Esophagus mucosa (tissue), 1 donor: ENCODE results near the gene ARHGEF17. TPM values are rescaled to one million over a fixed set of nuclear protein-coding genes. Genes with fewer than 3 reads are reported as not detected.
"Not testable (repeated sequence)": the region's sequence is repeated elsewhere in the genome, so short reads cannot be mapped to it uniquely, and the experiment has no call there.

Experiments used
- ATAC-seq: fragments of 200-7000 bp; cut with Tn5 transposase; one replicate; pipeline ENCODE4 v1.9.1; 2020
- total RNA-seq: library from RNA; stranded (reverse); gene quantifications from one replicate; pipeline ENCODE4 v1.2.4, GENCODE V29; 2023
- donor health status: DM: yes; HTN: yes; CAD: no.

The ARHGEF17 gene
- total RNA-seq, 1 donor from 2014 or later = 5.4 TPM

GRCh38 chr11:73273222-73273895 lies 34.7 kb upstream of the ARHGEF17 start:
- ATAC-seq = no peak

DNA sequence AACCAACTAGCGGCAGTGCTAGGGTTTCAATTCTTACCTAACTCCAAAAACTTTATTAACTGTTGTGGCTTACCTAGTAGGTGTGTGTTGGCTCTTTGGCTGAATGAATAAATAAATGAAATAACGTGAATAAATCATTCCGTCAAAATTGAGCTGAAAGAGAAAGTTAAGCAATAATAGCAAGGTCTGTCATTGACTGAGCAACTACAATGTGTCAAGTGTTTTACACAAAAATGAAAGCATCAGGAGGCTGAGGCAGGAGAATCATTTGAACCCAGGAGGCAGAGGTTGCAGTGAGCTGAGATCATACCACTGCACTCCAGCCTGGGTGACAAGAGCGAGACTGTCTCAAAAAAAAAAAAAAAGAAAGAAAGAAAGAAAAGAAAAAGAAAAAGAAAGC lies 33.9 kb upstream of the ARHGEF17 start:
- ATAC-seq = not testable (repeated sequence)

- no peak for ATAC-seq
Measured at GRCh38 chr11:73274722-73275380, 33.2 kb upstream of the ARHGEF17 start.

DNA sequence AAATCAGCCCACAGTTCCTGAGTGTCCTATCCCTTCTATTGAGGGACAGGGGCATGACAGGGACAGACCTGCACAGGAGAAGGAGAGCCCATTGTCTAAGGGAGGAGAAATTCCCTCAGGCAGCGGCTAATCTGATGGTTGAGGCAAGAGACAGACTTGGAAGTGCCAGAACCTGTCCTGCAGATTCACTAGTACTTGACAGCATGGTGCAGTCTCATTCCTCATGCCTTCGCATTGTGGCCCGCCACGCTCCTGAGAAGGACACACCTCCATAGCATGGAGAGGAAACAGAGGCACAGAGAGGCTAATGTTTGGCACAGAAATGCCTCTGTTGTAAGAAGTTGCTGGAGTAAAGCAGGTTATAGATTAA lies 32.7 kb upstream of the ARHGEF17 start:
- ATAC-seq = peak; percentile 90

DNA sequence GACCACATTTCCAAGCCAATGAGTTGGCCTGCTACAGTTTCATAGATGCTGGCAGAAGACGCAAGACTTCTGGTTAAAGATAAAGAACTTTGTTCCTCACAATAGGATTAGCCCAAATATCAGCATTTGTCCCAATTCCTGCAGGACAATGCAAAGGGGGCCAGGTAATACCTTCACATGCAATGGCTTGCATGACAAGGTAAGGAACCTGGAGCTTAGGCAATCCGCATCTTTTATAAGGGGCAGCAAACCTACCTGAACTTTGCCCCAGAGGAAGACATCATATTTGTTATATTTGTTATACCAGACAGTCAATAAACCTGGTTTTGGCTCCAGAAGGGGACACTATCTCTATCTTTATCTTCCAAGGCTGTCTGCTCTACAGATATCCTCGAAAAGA lies 30.6 kb upstream of the ARHGEF17 start:
- ATAC-seq = no peak

- ATAC-seq = no peak
Measured at GRCh38 chr11:73280626-73281025, 27.4 kb upstream of the ARHGEF17 start.

DNA sequence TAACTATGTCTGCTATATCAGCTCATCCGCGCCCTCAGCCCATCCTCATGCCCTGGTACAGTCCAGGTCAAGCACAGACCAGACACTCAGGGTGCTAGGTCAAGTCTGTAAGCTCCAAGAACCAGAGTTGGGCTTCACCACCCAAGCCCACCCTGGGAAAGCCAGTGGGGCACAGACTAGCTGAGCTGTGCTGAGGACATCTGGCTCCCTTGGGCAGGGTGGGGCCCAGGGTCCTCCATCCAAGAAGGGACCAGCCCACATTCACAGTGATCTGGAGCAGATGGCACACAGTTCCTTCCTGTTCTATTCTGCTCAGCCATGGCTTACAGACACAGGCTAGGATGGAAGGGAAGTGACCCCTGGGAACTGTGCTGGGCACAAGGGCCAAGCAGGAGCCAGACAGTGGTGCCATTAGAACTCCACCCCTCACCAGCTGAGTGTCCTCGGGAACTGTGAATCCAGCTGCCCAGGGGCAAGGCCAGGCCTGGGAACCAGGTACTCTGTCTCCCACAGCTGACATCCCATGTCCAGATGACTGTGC lies 26.8 kb upstream of the ARHGEF17 start:
- no peak for ATAC-seq

DNA sequence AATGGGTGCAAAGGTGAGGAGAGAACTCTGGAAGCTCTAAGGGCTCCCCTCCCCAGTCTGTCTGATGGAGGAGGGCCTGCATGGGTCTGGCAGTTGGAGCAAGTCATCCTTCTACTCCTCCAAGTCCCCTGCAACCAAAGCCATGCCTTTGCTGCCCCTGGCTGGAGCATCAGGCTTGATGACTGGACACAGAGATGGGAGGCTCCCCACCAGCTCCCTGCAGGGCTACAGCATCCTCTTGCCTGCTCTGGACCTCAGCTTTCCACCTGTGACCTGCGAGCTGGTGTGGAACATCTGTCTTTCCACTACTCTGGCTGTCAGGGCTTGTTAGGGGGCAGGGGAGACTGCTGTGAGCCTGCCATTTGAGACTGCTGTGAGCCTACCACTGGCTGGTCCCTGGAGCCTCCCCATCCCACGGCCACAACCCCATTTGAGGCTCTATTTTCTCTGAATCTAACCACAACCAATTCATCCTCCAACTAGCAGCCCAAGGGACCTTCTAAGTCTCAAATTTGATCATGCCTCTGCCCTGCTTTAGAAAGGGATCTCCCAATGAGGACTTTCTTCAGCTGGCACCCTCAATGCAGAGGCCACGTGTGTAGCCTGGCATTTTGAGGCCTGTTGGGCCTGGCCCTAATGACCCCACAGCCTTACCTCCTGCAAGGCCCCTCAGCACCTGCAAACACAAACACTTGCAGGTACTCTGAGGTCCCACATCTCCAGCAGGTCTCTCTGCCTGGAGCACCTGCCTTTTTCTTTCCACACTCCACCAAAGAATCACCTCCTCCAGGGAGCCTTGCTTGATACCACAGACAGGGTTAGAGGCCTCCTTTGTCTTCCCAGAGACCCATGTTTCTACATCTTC lies 26.0 kb upstream of the ARHGEF17 start:
- no peak for ATAC-seq

GRCh38 chr11:73283276-73284000 lies 24.6 kb upstream of the ARHGEF17 start:
- peak; percentile 51 for ATAC-seq

DNA sequence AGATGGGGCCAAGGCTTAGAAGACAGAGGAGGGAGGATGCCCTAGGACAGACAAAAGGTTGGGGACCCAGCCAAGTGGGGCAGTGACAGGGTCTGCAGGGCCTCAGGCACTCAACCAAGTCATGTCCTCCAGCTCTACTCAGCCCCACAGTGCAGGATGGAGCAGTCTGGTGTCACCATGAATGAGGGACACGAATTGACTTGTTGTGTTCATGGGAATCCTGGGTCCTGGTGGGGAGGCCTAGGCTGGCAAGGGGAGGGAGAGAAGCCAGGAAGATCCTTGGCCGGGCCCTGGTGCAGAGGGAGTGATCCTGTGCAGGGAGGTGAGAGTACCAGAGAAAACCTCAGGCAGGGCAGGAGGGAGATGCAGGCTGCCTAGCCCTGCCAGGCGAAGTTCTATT lies 24.0 kb upstream of the ARHGEF17 start:
- no peak for ATAC-seq

DNA sequence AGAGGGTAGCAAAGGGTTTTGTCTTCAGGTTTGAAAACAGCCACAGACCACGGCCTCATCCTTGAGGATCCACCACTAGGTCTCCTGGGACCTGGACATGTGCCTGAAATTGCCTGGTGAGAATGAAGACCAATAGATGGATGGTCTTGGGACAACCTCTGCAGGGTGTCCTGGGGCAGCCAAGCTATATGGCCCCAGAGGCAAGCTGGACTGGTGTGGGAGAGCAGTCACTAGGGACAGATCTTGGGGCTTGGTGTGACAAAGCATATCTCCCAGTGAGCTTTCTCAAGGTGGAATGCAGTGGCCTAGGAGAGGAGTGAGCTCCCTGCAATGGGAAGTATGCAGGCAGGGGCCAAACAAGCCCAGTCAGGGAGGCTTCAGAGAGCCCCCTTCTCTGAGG lies 22.4 kb upstream of the ARHGEF17 start:
- ATAC-seq = no peak

GRCh38 chr11:73286240-73286810 lies 21.8 kb upstream of the ARHGEF17 start:
- no peak for ATAC-seq

DNA sequence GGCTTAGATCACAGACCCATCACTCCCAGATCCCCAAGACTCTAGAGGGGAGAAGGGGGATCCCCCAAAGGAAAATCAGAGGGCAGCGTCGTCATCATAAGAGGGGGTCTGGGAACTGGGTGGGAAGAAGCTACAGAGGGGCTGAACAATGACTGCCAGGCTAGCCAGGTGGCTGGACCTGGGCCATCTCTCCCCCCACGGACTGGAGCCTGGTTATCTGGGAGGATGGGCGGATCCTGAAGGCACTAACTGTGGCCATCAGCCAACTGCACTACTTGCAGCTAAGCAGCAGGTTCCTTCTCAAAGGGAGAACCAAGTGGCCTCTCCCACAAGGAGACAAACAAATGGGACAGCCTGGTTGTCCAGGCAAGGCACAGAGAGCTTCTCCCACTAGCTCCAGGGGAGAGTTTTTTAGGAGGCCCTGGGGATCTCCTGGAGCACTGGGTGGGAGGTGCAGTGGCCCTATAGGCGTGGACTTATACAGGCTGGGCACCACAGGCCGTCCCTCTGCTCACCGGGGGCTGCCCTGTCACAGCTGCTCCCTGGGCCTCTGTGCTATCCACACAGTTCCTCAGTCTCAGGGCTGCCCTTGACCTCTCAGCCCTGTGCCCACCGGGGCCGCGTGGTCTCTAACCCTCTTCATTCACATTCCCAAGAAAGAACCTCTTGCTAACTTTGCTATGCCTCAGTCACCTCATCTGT lies 20.5 kb upstream of the ARHGEF17 start:
- no peak for ATAC-seq

- ATAC-seq = no peak
Measured at GRCh38 chr11:73288192-73288872, 19.7 kb upstream of the ARHGEF17 start.

GRCh38 chr11:73288873-73289707 lies 19.0 kb upstream of the ARHGEF17 start:
- peak; percentile 81 for ATAC-seq

DNA sequence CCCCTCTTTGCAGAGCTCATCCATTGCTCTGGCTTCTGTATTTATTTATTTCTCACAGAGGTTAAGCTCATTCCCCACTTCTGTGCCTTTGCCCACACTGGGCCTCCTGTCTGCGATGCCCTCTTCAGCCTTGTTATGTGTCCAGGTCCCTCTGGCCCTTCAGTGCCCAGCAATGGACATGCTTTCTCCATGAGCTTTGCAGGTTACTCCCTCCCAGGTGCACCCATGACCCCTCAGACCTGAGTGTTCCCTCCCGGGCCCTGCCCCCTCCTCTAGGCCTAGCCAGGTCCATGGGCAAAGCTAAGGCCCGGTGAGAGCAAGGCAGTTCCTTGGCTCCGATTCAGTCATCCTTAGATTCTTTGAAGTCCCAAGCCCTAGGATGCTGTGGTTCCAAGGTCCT lies 17.5 kb upstream of the ARHGEF17 start:
- no peak for ATAC-seq

- no peak for ATAC-seq
Measured at GRCh38 chr11:73291196-73291595, 16.9 kb upstream of the ARHGEF17 start.

DNA sequence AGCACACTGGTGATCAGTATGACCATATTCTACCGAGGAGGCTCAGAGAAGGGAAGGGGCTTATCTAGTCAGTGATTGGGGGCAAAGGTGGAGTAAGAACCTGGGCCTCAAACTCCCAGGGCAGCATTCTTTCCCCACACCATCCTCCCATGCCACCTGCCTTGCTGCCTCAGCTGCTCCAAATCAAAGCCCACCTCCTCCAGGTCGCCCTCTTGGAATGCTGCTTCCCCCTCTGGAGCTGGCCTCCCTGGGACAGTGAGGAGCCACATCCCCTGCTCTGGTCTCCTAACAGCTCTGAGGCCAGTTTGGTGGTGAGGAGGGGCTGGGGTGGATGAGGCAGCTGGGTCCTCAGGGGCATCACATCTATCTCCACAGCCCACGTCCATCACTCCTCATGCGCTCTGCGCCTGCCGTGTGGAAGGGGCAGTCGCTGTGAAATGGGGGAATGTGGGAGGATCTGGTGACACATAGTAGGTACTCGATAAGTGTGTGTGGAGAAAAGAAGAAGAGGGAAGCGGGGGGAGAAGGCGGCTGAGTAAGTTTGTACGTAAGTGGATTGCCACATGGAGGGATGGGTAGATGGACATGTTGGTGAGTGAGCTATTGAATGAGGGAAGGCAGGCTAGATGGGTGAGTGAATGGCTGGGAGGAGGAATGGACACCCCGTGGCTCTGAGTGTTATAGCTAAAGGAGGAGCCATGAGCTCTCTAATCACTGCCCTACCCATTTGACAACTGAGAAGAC lies 16.1 kb upstream of the ARHGEF17 start:
- ATAC-seq = no peak

DNA sequence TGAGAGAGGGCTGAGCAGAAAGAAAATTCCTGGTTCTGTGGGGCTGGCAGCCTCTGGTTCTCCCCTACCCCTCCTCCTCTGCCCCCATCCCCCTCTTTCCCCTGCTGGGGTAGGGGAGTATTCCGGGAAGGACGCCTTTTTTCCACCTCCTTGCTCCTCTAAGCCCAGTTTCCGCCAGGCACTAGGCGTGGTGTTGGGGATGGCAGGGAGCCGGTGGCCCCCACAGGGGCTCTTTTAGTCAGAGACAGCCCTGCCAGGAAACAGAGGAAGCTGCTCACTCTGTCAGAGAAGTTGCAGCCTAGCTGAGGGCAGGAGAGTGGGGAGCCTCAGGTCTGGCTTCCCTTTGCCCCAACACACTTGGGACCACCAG lies 15.6 kb upstream of the ARHGEF17 start:
- no peak for ATAC-seq
